H1 (cell line): Measurements from ENCODE around the gene PHLDA2. TPM values are rescaled to one million over a fixed set of nuclear protein-coding genes. Genes with fewer than 3 reads are reported as not detected.

ENCODE experiments used
- RAD21 ChIP-seq, 2 experiments: IDR thresholded peaks in 1 of 2; conservative IDR thresholded peaks in 1 of 2; 2 replicates each; pipeline ENCODE4 v1.6.1; 2011; ENCODE audit warnings: low read depth in 2 of 2, low read length in 2 of 2, improper control_type of control experiment in 1 of 2, inconsistent platforms in 1 of 2, mild to moderate bottlenecking in 1 of 2, moderate library complexity in 1 of 2
- polyA plus RNA-seq, 7 experiments: library from polyadenylated mRNA; depleted of rRNA in 3 of 7; stranded (reverse) in 5 of 7; unstranded in 2 of 7; fragments of >200 nt in 5 of 7; fragments of 200-250 nt in 2 of 7; gene quantifications; 1 replicate in 5 of 7; 2 replicates in 1 of 7; 4 replicates in 1 of 7; pipeline versions ENCODE4 v1.2.1 to v1.2.3, GENCODE V29; 2011 to 2013; ENCODE audit warnings: missing spikeins in 2 of 7, mixed read lengths in 2 of 7
- total RNA-seq: library from RNA; stranded (reverse); fragmentation: NEBNext Ultra II Directional; extraction: Animal tissue kit (Norgen Biotek cat#: 25700); gene quantifications from 2 replicates; pipeline ENCODE4 v1.2.1, GENCODE V29; 2021

PHLDA2 gene
- total and polyA plus RNA-seq, 2 of the 8 experiments (the other 6 are each of a cell fraction or from before 2014, with no cell fraction given) = 5.2 to 7.6 TPM

- TF ChIP-seq RAD21 (IDR thresholded peaks at IDR 0.05 in 1 of 2, conservative IDR thresholded peaks at IDR 0.05 in 1 of 2; ENCODE audit: low read depth in 2 of 2, low read length in 2 of 2) = peak in 1 of 2 experiments; percentile 5; a peak in 1 of 4 replicates
Measured at GRCh38 chr11:2885678-2886081, 43.5 kb downstream of the PHLDA2 start, which contains the start of gene CDKN1C (continued).
